CD14-positive monocyte (primary cell): ENCODE results near the gene CREBBP. TPM values are rescaled to one million over a fixed set of nuclear protein-coding genes. Genes with fewer than 3 reads are reported as not detected.

Experiments
- DNase-seq, 3 donors: peaks; one replicate each; pipeline ENCODE4 v3.0.0-alpha.2; 2011 to 2022
- H2AFZ ChIP-seq: 2 replicates; pipeline ENCODE4 v1.6.0; 2012; ENCODE audit warnings: mild to moderate bottlenecking, low read depth, low read length, inconsistent platforms; ENCODE audit not compliant: insufficient read depth, poor library complexity, severe bottlenecking
- H3K27ac ChIP-seq, 2 donors: 1 replicate in 1 of 2; 2 replicates in 1 of 2; pipeline ENCODE4 v1.5.1; 2012 to 2013; ENCODE audit warnings: low read length in 2 of 2, control low read depth in 1 of 2, inconsistent platforms in 1 of 2, low read depth in 1 of 2, mild to moderate bottlenecking in 1 of 2
- H3K27me3 ChIP-seq, 2 donors: one replicate each; pipeline versions ENCODE4 v1.6.0 to v1.6.1; 2011 to 2013; ENCODE audit warnings: low read length in 2 of 2; ENCODE audit not compliant: control insufficient read depth in 2 of 2, insufficient read depth in 2 of 2
- H3K36me3 ChIP-seq, 2 donors: replicated peaks in 1 of 2; 1 replicate in 1 of 2; 2 replicates in 1 of 2; pipeline versions ENCODE4 v1.5.1 to v1.6.1; 2012 to 2013; ENCODE audit warnings: low read length in 2 of 2, control low read depth in 1 of 2, inconsistent platforms in 1 of 2, mild to moderate bottlenecking in 1 of 2; ENCODE audit not compliant: insufficient read depth in 2 of 2, control insufficient read depth in 1 of 2
- H3K4me1 ChIP-seq, 2 donors: 1 replicate in 1 of 2; 2 replicates in 1 of 2; pipeline versions ENCODE4 v1.5.1 to v1.6.1; 2012 to 2013; ENCODE audit warnings: low read length in 2 of 2, control low read depth in 1 of 2, inconsistent platforms in 1 of 2, mild to moderate bottlenecking in 1 of 2, moderate library complexity in 1 of 2; ENCODE audit not compliant: insufficient read depth in 2 of 2, control insufficient read depth in 1 of 2
- H3K4me2 ChIP-seq: replicated peaks from 2 replicates; pipeline ENCODE3; 2012; ENCODE audit warnings: low read length, moderate library complexity, mild to moderate bottlenecking; ENCODE audit not compliant: poor library complexity, severe bottlenecking; ENCODE audit errors: extremely low read depth
- H3K4me3 ChIP-seq, 3 experiments: fragments of 200-600 bp in 1 of 3; sonication (generic) in 1 of 3; replicated peaks in 1 of 3; 1 replicate in 2 of 3; 2 replicates in 1 of 3; pipeline ENCODE4 v1.5.1; 2011 to 2013; ENCODE audit warnings: low read length in 3 of 3, mild to moderate bottlenecking in 3 of 3, control low read depth in 2 of 3, low read depth in 2 of 3, inconsistent platforms in 1 of 3, moderate library complexity in 1 of 3
- H3K79me2 ChIP-seq: 2 replicates; pipeline ENCODE4 v1.6.0; 2012; ENCODE audit warnings: mild to moderate bottlenecking, control low read depth, inconsistent platforms, low read length, moderate library complexity; ENCODE audit not compliant: insufficient read depth
- H3K9ac ChIP-seq: 2 replicates; pipeline ENCODE4 v1.6.0; 2017; ENCODE audit warnings: low read length, mild to moderate bottlenecking; ENCODE audit not compliant: insufficient read depth, poor library complexity, severe bottlenecking
- H3K9me3 ChIP-seq, 2 donors: replicated peaks in 1 of 2; 1 replicate in 1 of 2; 2 replicates in 1 of 2; pipeline versions ENCODE4 v1.5.1 to v1.6.1; 2012 to 2013; ENCODE audit warnings: low read length in 2 of 2, control low read depth in 1 of 2; ENCODE audit not compliant: control insufficient read depth in 1 of 2, insufficient read depth in 1 of 2
- H4K20me1 ChIP-seq: 2 replicates; pipeline ENCODE4 v1.6.0; 2012; ENCODE audit warnings: mild to moderate bottlenecking, low read length, control low read depth, moderate library complexity; ENCODE audit not compliant: insufficient read depth
- H3K27ac Mint-ChIP-seq, 7 donors: one replicate each; pipeline ENCODE4 v1.8.0; 2020; ENCODE audit warnings: mild to moderate bottlenecking in 7 of 7, mixed read lengths in 7 of 7, moderate library complexity in 6 of 7, inconsistent platforms in 2 of 7
- H3K27me3 Mint-ChIP-seq, 3 donors: one replicate each; pipeline ENCODE4 v1.8.0; 2021 to 2022; ENCODE audit warnings: low read depth in 3 of 3, mild to moderate bottlenecking in 3 of 3, mixed read lengths in 3 of 3, moderate library complexity in 3 of 3, inconsistent platforms in 1 of 3
- H3K36me3 Mint-ChIP-seq, 2 donors: one replicate each; pipeline ENCODE4 v1.8.0; 2020; ENCODE audit warnings: mixed read lengths in 2 of 2, inconsistent platforms in 1 of 2, mild to moderate bottlenecking in 1 of 2
- H3K4me1 Mint-ChIP-seq: one replicate; pipeline ENCODE4 v1.8.0; 2020; ENCODE audit warnings: mild to moderate bottlenecking, mixed read lengths
- H3K4me3 Mint-ChIP-seq, 2 donors: one replicate each; pipeline ENCODE4 v1.8.0; 2020; ENCODE audit warnings: mild to moderate bottlenecking in 2 of 2, mixed read lengths in 2 of 2, moderate library complexity in 1 of 2
- H3K9me3 Mint-ChIP-seq, 7 donors: one replicate each; pipeline ENCODE4 v1.8.0; 2020 to 2022; ENCODE audit warnings: mixed read lengths in 7 of 7, mild to moderate bottlenecking in 6 of 7, moderate library complexity in 6 of 7, inconsistent platforms in 2 of 7
- CTCF ChIP-seq: fragments of 200-600 bp; IDR thresholded peaks from one replicate; pipeline ENCODE4 v1.8.0; 2022; ENCODE audit warnings: antibody characterized with exemption, mild to moderate bottlenecking
- WGBS: methylation state at CpG from one replicate; pipeline ENCODE4 v1.1.5; 2013; ENCODE audit warnings: missing lambda C conversion rate; ENCODE audit not compliant: insufficient coverage; 5-methylcytosine and 5-hydroxymethylcytosine counted together
- intact Hi-C, 2 donors: fragments of 100-400 bp; cut with micrococcal nuclease; formaldehyde crosslinking; loops; one replicate each; pipeline versions ENCODE4 v1.15.0 to v1.15.1; 2023
- polyA plus RNA-seq, 3 donors: library from polyadenylated mRNA; depleted of rRNA in 1 of 3; unstranded in 2 of 3; stranded (reverse) in 1 of 3; fragments of 300-500 nt in 2 of 3; fragments of >200 nt in 1 of 3; fragmentation: Illumina TruSeq in 2 of 3; gene quantifications; 1 replicate in 2 of 3; 2 replicates in 1 of 3; pipeline ENCODE4 v1.2.3, GENCODE V29; 2012 to 2021

The CREBBP gene
- polyA plus RNA-seq, 3 donors, result 2.1 to 26.9 (median 6.2) TPM

DNA sequence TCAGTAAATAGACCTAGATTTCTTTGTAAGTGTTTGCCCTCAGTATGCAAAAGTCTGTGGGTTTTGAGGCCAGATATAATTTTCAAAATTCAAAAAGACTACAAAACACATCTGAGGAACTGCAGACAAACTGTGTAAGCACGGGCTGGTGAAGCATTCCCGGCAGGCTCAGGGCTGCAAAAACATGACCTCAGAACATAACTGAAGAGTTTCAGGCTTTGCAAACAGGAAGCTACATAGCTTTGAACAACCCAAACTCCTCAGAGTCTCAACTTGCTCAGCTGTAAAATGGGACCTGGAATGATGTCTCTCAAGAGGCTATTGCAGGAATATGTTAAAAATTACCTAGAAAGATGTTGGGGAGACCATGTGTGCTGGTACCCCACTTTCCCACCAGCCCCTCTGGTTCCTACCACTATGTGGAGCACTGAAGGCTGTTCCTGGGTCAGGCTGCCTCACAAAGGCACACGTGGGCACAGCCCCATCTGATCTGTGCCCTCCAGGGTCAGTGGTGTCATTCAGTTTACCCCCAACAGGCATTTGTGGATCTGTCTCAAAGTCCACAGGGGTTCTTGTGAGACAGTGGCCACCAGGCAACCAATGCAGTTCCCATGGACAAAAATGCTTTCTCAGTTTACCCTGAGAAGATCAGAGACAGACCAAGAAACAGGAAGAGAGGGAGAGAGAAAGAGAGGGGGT, 72.9 kb downstream of the CREBBP start:
- peaks cover 30 to 66% of the 10 kb centered on the region in 2 donors for H3K36me3 ChIP-seq
- peaks cover 99% of the 10 kb centered on the region for H4K20me1 ChIP-seq
- Mint-ChIP-seq H3K27ac (peak overlapping the region in 3 of 7 donors; percentile 4 to 58 (median 36)), H3K36me3 (peaks cover 53 to 63% of the 10 kb centered on the region in 2 donors), H3K4me1 (peaks cover 30% of the 10 kb centered on the region), H3K27me3 (no peaks in the 10 kb centered on the region), H3K9me3 (no peaks in the 10 kb centered on the region), H3K4me3 (no peak overlapping the region)
- WGBS, result 100% methylated on average over 1 of the region's 3 CpGs
- peaks cover 98% of the 10 kb centered on the region for H3K79me2 ChIP-seq
- no peaks in the 10 kb centered on the region for H3K27me3 ChIP-seq
- DNase-seq, result no peak
- peak overlapping the region in 1 of 2 donors; percentile 40 for H3K27ac ChIP-seq
- intact Hi-C loops, result loop anchor here in 1 of 2 donors (10.0 kb wide), 1 partner anchor 63 kb away; no protein-coding TSS in a partner anchor
- H3K4me2 ChIP-seq, result no peak overlapping the region
- no peak overlapping the region for H3K9ac ChIP-seq
- no peak overlapping the region for H3K4me3 ChIP-seq
- H3K4me1 ChIP-seq, result peaks cover 4 to 7% of the 10 kb centered on the region in 2 donors
- no peak overlapping the region for H2AFZ ChIP-seq
- no peak for TF ChIP-seq CTCF
- H3K9me3 ChIP-seq, result no peaks in the 10 kb centered on the region

DNA sequence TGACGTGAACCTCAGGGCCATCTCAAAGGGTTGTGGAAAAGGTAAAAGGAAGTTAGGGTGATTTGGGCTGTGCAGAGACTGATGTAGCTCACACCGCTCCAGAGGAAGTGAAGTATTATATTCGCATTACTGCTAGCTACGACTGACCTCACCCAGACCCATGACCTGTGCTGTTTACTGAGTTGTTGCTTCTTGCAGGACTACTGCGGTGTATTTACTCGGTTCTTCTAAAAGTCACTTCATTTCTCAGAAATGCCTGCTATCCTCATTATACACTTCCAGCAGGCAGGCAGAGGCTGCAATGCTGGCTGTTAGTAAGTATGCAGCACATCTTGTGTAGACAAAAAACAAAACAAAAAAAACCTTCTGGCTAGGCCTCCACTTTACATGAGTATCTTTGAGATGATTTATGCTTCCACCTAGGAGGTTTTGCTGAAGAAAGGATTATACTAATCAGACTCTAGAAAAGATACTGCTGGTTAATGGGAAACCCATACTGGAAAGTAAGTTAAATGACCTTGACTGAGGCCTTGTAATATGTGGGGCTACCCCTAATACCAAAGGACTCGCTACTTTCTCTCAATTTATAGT, 76.0 kb downstream of the CREBBP start:
- peaks cover 23 to 60% of the 10 kb centered on the region in 2 donors for H3K36me3 ChIP-seq
- DNase-seq, result no peak
- TF ChIP-seq CTCF, result no peak
- H2AFZ ChIP-seq, result no peak overlapping the region
- H3K27me3 Mint-ChIP-seq, result no peaks in the 10 kb centered on the region
- peaks cover 0 to 7% (median 3%) of the 10 kb centered on the region in 7 donors for H3K9me3 Mint-ChIP-seq
- H3K79me2 ChIP-seq, result peaks cover 98% of the 10 kb centered on the region
- no peak overlapping the region for H3K4me3 Mint-ChIP-seq
- 80% methylated on average over 2 of the region's 7 CpGs for WGBS
- no peaks in the 10 kb centered on the region for H3K27me3 ChIP-seq
- no peak overlapping the region for H3K4me2 ChIP-seq
- H3K9ac ChIP-seq, result no peak overlapping the region
- H3K4me1 ChIP-seq, result peaks cover 10 to 11% of the 10 kb centered on the region in 2 donors
- no peak overlapping the region for H3K4me3 ChIP-seq
- peak overlapping the region in 1 of 2 donors; percentile 64 for H3K27ac ChIP-seq
- peaks cover 50% of the 10 kb centered on the region for H3K4me1 Mint-ChIP-seq
- peaks cover 45 to 56% of the 10 kb centered on the region in 2 donors for H3K36me3 Mint-ChIP-seq
- intact Hi-C loops, result loop anchor here in 1 of 2 donors (10.0 kb wide), 1 partner anchor 60 kb away; no protein-coding TSS in a partner anchor
- peaks cover 99% of the 10 kb centered on the region for H4K20me1 ChIP-seq
- H3K9me3 ChIP-seq, result peaks cover 0 to 3% of the 10 kb centered on the region in 2 donors
- H3K27ac Mint-ChIP-seq, result peak overlapping the region in 2 of 7 donors; percentile 61 to 69
